T1000 (cell line): ENCODE measurements around the gene CEP170.
"Not testable (repeated sequence)": the region's sequence is repeated elsewhere in the genome, so short reads cannot be mapped to it uniquely, and the experiment has no call there.

Experiments used
- DNase-seq: peaks from one replicate; lab custom pipeline; 2025; ENCODE audit warnings: mixed read lengths; lab: John Stamatoyannopoulos, UW

Gene CEP170

DNA sequence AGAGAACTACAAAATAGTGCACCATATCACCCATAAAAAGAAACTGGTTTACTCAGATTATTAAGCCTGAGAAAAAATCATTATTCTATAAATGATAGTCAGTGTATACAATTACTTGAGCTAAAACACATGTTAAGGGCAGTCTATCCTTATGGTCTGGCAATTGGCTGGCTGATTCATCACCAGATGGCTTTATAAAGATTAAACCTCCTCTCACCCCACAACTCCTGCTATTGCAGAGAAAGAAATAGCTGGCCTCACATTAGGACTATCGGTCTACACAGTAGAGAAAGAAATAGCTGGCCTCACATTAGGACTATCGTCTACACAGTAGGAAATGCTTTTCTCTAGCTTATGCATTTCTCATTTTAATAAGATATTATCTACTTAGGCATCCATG, 21.2 kb downstream of the CEP170 start:
- no peak for DNase-seq

DNA sequence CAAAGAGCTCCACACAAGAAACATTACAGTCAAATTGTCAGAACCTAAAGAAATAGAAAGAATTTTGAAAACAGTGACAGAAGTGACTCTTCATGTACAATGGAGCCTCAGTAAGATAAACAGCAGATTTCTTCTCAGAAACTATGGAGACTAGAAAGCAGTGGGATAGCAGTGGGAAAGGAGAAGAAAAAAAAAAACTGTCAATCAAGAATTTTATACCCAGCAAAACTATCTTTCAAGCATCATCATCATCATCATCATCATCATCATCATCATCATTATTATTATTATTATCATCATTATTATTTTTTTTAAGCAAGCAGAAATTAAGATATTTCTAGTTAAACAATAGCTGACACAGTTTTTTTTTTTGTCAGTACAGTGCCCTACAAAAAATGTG, 24.2 kb downstream of the CEP170 start:
- no peak for DNase-seq

DNA sequence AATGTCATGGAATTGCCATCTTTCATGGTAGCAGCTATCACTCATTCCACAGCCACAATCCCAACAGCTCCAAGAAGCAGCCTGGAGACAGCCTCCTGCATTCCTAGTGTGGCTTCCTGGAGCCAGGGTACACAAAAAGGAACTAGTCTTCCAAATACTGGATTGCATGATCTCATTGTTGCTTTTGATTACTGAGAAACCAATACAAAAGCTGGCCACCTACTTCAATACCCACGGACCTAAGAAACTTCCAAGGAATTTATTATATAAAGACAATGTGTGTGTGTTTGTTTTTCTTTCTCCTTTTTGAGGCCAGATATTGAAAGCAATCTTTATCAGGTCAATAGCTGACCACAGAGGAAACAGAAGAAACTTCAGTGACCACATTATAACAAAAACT, 25.6 kb downstream of the CEP170 start:
- DNase-seq, result no peak

DNA sequence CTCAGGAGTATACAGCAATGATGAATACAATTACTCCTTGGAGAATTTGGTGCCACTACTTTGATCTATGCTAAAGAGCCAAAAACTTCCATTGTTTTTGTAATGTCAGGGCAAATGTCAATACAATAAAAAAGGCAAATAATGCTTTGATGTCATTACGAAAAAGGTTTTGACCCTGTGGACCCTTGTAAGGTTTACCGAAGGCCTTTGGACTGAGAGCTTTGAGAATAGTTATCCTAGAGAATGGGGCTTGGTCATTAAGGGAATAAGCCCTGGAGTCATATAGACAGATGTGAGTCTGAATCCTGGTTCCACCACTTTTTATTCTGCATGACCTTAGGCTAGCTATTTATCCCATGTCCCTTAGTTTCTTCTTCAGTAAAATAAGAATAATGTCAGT, 27.5 kb downstream of the CEP170 start:
- no peak for DNase-seq

DNA sequence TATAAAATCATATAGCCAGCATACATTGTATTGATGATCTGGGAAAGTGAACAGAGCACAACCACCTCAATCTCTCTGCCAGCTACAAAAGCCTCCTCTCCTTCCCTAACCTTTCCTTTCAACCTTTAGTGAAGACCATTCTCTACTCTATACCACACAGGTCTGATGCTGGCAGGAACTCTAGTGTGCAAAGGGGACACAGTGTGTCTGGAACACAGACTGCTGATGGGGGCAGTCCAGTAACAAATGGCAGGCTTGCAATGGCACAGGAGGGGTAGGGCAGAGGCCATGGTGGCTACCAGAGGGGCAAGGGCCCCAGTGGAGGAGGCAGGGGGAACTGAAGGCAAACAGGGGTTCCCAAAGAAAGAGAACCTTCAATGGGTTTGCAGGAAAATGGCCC, 37.0 kb downstream of the CEP170 start:
- no peak for DNase-seq

DNA sequence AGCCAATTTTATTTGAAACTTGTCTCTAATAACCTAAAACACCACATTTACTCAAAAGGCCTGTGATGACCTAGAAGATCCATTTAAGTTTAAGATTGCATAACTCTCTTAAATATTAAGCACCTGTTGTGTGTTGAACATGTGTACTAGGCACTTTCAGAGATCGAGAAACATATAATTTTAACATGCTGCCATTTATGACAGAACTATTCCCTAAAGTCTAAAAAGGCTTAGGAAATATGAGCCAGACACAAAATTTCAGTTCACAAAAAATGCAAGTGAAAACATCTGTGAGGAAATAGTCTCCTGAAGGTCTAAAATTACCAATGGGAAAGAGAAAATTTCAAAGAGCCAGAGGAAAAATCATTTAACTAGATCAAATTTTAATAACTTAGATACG, 37.7 kb downstream of the CEP170 start:
- no peak for DNase-seq

DNA sequence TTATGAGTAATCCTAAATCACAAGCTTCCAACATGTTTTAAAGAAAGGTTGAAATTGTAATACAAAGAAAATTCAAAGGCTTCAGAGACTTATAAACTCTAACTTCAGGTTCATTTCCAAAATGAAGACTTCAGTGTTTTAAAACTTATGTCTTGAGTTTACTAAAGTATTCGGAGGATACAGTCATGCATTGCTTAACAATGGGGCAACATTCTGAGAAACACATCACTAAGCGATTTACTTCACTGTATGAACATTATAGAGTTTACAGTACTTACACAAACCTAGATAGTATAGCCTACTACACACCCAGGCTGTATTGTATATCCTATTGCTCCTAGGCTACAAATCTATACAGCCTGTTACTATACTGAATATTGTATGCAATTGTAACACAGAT, 38.3 kb downstream of the CEP170 start:
- no peak for DNase-seq

DNA sequence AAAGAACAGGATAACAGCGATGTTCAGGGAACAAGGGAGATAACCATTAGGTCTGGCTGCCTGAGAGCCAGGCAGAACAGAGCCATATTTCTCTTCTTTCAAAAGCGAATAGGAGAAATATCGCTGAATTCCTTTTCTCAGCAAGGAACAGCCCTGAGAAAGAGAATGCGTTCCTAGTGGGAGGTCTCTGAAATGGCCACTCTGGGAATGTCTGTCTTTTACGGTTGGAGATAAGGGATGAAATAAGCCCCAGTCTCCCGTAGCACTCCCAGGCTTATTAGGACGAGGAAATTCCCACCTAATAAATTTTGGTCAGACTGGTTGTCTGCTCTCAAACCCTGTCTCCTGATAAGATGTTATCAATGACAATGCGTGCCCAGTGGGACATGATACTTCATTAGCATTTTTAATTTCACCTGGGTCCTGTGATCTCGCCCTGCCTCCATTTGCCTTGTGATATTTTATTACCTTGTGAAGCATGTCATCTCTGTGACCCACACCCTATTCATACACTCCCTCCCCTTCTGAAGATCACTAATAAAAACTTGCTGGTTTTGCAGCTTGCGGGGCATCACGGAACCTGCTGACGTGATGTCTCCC, 39.7 kb downstream of the CEP170 start:
- not testable (repeated sequence) for DNase-seq

DNA sequence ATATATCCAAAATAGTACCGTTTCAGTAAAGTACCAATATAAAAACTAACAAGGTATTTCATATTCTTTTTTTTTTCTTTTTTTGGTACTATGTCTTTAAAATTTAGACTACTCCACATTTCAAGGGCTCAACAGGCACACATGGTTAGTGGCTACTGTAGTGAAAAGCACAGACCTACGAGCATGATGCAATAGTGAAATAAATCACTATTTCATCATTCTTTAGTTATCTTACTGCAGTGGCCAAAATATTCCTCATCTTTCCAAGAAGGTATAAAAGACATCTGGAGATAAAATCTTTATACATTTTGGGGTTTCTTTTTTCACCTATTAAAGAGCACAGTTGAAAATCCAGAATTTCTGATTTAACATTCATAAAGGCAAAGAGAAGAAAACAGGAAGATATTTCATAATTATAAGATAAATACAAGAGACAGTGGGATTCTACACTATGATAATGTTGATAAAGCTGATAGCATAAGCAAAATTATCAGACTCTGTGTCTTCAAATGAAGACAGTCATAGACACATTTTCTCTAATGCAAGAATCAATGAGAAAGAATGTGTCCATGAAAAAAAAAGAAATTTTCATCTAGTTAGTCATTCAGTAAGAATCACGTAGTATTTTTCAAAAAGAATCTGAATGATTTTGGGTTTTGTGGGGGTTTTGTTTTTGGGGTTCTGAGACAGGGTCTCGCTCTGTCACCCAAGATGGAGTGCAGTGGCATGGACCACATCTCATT, 41.9 kb downstream of the CEP170 start:
- DNase-seq, result no peak

DNA sequence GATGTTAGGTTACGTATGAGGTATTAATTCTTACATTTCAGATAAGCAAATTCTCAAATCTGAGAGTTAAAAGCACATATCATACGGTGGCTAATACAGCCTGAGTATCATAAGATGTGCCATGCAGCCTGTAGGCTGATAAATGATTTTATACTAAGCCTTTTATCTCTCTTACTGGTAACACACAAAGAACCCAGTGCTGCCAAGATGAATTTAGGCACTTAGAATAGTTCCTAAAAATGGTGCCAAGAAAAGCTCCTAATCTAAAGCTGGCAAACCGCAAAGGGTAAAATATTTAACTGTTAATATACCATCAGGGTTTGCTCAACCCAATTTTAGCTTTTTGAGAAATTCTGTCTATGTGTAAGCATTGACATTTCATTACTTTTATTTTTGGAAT, 43.1 kb downstream of the CEP170 start:
- not testable (repeated sequence) for DNase-seq

DNA sequence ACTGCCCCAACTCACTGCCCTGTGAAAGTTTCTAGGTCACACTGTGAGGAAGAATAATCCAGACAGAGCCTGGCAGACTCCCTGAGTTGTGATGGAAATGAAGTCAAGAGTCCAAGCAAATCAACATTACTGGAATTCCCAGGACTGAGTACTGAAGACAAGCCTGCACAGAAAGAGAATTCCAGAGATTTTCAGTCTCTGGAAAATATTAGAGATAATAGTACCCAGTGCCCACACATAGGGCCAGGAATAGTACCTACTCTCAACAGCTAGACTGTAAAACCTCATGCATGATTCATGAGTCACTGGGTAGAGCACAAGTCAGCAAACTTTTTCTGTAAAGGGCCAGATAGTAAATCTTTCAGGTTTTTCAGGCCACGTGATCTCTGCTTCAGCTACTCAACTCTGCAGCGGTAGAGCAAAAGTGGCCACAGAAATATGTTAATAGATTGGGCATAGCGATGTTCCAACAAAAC, 50.0 kb downstream of the CEP170 start:
- DNase-seq, result not testable (repeated sequence)

DNA sequence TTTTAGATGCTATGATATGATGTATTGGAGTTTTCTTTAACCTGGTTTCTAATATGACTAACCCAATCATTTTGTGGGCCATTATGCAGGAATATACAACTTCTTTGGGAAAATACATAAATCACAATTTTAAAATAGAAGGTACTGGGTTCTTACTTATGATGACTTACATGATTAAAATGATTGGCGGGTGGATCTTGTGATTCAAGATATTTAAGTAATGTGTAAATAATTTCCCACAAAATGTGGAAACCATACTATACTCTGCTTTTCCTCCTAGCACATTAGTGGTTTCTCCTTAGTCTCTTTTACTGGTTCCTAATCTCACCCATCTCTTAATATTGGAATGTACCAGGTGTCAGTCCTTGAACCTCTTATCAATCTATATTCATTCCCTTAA, 50.7 kb downstream of the CEP170 start:
- not testable (repeated sequence) for DNase-seq

DNA sequence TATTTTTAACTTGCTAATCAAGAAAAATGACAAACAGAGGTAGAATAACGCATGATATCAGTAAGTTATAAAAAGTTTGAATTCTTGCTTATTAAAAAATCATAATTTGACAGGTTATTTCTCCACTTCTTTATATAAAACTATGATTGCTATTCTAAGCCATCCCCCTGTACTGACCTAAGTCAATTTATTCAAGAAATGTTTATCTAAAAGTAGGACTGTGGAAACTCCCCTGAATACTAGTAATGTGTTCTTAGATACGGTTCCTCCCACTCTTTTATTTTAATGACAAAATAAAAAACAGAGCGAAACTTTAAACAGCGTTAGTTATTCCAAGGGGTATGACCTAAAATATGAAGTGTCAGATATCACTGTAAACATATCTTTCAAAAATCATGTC, 51.9 kb downstream of the CEP170 start:
- DNase-seq, result not testable (repeated sequence)

DNA sequence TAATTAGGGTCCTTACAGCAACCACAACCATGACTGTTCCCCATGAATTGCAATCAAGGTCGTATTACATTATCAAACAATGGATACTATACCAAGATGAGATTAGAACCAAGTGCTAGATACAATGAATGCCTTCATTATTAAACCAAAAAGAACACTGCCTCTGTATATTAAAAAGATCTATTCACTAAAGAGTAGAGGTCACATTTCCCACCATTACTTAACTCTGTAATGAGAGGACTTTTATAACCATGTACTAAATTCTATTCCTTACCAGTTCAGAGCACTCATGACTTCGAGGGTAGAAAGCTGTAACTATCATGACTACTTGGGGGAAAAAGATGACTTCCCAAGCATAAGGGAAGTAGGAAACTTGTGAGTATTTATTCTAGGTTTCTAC, 53.8 kb downstream of the CEP170 start:
- not testable (repeated sequence) for DNase-seq

DNA sequence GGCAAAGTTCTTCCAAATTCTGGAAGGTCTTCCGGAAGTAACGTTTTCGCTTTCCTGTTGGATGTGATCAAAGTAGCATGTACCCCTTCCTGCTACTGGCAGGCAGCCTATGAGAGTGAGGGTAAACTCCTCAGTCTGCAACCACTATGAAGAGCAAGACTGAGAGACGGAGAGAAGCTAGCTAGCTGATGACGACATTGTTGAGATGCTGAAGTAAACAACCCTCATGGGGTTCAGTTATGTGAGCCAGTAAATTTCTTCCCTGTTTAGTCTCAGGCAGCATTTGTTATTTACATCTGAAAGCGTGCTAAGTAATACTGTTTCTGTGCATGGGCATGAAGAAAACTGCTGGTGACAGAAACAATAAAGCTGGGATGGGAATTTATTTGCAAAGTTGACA, 57.6 kb downstream of the CEP170 start:
- not testable (repeated sequence) for DNase-seq

DNA sequence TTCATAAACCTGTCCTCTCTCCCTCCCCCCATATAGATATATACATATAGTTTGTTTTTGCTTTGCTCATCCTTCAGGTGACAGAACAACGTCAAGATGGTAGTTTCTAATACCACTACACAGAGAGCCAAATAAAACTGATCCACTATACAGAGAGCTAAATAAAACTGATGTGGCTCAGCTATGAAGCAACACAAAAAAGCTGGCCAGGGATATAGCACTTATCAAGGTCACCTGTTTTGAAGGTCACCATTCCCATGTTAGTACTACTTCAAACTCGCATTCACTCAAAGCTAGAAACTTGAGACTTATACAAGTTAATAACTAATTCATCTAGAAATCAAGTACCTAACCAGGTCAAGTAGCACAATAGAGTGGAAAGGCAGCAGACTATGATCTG, 61.8 kb downstream of the CEP170 start:
- DNase-seq, result not testable (repeated sequence)

DNA sequence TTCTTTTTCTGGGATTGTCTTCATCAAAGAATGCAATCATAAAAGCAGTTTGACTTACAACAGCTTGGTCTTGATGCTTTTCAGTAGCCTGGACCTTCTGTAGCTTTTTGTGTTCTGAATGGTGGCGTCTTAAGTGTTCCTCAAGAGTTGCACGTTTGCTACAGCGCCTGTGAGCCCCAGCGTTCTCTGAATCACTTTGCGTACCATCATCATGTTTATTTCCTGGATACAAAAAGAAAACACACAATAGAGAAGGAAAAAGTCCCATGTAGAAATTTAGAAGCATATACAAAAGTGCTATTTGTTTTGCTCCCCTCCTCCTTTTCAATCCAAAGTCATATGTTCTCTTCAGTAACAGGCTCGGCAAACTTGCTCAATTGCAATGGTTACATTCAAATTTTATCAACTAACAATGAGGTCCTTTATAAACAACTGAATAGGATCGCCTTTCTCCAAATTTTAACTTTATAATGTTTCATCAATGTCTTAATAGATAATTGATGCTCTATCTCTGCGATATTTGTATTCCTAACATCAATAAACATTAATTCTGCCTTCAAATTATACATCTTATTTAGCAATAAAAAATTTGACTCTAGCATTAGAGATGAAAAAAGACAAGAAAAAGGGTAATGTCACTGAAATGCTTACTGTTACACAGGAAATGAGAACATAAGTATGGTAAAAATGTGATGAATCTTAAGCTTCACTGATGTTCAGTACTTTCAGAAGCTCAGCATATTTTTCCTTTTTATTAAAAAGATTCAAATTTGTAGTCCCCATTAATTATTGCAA, 68.7 kb downstream of the CEP170 start:
- not testable (repeated sequence) for DNase-seq

DNA sequence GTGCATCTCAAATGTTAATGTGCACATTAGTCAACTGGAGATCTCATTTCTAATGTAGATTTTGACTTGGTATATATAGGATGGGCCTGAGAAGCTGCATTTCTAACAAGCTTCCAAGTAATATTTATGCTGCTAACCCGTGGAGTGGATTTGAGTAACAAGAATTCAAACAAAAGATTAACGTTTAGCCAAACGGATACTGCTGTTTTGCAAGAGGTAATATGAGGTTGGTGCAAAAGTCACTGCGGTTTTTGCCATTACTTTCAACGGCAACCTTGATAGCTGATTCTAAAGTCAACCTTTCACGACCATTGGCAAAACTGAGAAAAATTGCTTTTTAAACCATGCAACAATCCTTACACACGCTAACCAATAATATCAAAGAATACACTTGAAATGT, 70.3 kb downstream of the CEP170 start:
- not testable (repeated sequence) for DNase-seq

DNA sequence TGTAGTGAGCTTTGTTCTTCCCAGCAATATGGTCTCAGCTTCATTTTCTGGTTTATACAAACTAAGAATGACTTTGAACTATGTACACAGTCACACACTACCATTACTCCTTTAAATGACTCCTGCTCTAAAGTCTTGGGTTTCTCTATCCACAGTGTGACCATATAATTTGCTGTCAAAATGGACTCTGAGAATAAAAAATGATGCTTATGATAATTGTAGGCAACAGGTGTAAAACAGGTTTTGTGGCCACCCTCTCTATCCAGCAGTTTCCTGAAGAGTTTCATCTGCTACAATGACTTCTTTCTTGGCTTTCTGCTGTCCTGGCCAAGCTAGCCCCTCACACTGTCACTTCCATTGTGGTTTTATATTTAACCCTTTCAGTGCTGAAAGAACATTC, 71.4 kb downstream of the CEP170 start:
- not testable (repeated sequence) for DNase-seq

DNA sequence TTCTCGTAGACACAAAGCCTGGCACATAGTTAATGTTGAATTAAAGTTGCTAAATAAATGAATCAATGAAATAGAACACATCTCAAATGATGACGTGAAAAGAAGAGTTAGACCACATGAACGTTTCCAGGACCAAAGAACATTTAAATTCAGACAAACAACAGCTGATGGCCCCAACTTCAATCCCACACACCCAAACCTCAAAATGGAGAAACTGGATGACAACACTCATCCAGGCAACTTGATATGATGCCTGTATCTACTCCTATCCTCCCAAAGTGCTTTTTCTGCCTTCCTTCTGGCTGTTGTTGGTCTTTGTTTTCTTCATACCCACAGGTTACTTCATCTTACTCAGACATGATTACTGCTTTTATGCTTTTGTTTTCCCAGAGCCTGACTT, 71.9 kb downstream of the CEP170 start:
- not testable (repeated sequence) for DNase-seq

DNA sequence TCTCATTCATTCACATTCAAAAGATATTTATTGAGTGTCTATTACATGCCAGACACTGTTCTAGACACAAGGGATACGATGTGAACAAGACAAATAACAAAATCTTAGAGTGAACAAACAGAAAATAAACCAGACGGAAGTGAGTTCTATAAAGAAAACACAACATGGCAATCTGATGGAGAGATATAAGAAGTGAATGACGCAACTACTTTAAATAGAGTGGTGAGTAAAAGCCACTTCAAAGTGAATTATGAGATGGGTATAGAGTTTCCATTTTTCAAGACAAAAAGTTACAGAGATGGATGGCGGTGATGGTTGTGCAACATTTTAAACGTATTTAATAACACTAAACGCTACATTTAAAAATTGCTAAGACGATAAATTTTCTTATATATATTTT, 75.4 kb downstream of the CEP170 start:
- DNase-seq, result no peak

DNA sequence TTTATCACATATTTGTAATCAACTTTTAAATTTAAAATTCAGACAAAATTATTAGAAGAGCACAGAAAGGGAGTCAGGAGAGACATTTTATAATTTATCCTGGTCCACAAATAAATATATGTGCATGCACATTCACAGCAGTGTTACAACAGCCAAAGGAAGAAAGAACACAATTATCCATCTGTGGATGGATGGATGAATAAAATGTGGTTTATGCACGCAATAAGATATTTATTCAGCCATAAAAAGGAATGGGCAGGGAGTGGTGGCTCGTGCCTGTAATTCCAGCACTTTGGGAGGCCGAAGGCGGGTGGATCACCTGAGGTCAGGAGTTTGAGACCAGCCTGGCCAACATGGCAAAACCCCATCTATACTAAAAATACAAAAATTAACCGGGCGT, 77.3 kb downstream of the CEP170 start:
- DNase-seq, result not testable (repeated sequence)
